NOMO-1 treated with dmso at 0.1 percent for 144 hours (cell line): ENCODE data around the gene VWA8.
"Not testable (repeated sequence)": the region's sequence is repeated elsewhere in the genome, so short reads cannot be mapped to it uniquely, and the experiment has no call there.

ENCODE experiments used
- DNase-seq: peaks from one replicate; lab custom pipeline; 2025; ENCODE audit not compliant: unreplicated experiment; lab: John Stamatoyannopoulos, UW

The VWA8 gene

GRCh38 chr13:41928323-41928722 is 32.6 kb downstream of the VWA8 start:
- DNase-seq = no peak

DNA sequence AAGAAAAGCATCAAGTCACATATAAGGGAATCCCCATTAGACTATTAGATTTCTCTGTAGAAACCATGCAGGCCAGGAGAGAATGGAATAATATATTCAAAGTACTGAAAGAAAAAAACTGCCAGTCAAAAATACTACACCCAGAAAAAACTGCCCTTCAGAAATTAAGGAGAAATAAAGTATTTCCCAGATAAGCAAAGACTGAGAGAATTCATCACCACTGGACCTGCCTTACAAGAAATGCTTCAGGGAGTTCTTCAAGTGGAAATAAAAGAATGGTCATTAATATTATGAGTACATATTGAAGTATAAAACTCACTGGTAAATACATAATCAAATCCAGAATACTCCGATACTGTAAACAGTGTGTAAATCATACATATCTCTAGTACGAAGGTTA is 35.9 kb downstream of the VWA8 start:
- DNase-seq = no peak

GRCh38 chr13:41922894-41923293 is 38.0 kb downstream of the VWA8 start:
- not testable (repeated sequence) for DNase-seq

GRCh38 chr13:41919741-41920487 is 41.0 kb downstream of the VWA8 start:
- no peak for DNase-seq

DNA sequence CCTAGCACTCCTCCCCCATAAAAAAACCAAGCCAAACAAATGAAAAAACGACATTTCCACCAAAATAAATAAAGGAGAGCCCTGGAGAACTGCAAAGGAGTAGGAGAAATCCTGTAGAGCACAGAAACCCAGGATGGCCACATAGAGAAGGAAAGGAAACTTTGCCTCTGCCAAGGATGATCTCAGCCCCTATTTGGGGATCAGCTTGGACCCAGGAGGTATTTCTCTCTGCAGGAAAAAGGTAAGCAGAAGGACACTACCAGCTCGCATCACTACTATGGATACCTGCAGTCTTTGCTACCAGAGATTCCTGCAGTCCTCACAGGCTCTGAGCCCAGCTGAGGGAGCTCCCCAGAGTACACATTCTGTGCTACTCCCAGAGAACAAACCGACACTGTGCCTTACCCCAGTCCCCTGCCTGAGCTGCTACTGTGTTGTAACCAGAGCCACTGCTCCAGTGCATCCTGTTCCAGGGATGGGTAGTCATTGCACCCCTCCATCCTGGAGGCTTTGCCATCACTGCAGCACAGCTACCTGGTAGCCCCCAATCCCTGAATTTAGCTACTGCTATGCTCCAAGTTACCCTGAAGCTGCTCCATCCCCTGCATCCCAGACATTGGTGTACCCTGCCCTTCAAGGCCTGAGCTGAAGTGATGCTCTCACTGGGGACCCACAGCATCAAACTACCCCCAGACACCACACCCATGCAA is 41.7 kb downstream of the VWA8 start:
- no peak for DNase-seq

- no peak for DNase-seq
Measured at GRCh38 chr13:41917641-41918040, 43.3 kb downstream of the VWA8 start.

DNA sequence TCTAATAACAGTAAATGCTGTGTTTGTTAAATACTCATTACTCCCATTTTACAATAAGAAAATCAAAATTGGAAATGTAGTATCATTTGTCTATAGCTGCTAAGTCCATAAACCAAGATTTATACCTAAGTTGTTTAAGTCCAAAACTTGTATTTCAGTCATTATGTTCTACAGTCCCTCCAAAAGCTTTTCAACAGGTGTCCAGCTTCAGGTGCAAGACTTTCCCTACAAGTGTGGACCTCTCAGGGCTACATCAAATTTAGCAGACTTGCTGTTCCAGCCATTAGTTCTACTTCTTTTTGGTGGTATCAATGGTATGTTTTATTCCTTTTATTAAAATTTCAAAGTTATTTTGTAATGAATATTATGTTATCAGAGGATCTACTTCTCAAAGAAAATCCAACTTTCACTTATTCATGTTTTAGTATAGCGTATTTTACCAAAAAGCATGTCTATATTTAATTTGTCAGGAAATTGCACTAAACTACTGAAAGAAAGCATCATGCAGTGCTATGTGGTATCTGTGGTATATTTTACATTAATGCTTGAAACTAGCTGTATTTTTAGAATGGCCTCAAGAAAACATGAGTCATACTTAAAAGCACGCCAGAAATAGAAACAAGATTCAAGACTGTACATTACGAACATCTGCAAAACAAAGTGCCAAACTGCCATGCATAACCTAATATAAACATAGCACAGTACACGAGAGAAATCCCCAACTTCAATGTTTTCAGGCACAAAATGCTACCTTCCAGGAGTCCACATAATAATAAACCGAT is 44.5 kb downstream of the VWA8 start:
- DNase-seq = peak; percentile 66

GRCh38 chr13:41915081-41915480 is 45.8 kb downstream of the VWA8 start:
- DNase-seq = no peak

GRCh38 chr13:41914552-41914951 is 46.4 kb downstream of the VWA8 start:
- DNase-seq = no peak

DNA sequence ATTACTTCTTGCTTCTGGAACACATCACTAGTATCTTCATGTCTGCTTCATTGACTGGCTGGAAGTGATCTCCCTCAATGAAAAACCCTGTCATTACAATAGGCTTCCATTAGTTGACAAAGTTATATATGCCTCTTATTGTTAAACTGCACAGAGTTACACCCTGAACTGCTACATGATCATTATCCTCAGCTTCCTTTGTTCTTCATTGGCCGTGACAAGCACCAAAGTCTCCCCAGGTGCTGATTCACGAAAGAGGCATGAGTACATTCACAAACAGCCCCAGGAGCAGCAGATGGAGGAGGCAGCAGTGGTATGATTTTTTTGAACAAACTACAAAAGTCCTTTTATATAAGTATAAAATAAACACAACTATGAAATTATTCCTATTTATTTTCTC is 51.4 kb downstream of the VWA8 start:
- DNase-seq = no peak

- DNase-seq = no peak
Measured at GRCh38 chr13:41905600-41906254, 55.2 kb downstream of the VWA8 start.

DNA sequence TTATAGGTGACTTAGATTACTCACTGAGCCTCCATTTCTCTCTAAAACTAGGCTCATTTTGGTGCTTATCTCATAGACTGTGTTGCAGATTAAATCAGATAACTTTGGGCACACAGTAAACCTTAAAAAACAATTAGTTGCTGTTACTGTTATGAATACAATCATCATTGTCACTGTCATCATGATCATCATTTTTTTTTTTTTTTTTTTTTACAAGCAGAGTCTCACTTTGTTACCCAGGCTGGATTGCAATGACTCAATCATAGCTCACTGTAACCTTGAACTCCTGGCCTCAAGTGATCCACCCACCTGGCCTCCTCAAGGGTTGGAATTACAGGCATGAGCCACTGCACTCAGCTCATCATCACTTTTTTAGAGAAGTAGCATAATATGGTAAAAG is 60.0 kb downstream of the VWA8 start:
- DNase-seq = no peak

GRCh38 chr13:41898411-41898810 is 62.5 kb downstream of the VWA8 start:
- not testable (repeated sequence) for DNase-seq

GRCh38 chr13:41897126-41897525 is 63.8 kb downstream of the VWA8 start:
- DNase-seq = no peak

GRCh38 chr13:41895478-41895877 is 65.4 kb downstream of the VWA8 start:
- no peak for DNase-seq

DNA sequence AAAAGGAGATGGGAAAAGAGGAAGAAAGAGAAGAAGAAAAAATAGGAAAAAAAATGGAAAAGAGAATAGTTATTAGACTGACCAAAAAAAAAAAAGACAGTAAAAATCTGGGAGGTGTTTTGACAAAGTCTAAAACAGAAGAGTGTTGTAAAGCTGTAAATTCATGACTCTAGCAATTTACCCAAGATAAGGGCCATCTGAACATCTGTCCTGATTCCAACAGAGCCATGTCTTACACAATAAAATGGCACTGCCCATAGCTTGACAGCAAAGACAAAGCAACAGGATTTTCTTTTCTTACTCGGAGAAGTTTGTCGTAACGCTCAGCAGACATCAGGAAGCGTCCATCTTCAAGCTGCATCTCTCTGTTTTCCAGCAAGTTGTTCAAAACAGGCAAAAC is 69.8 kb downstream of the VWA8 start:
- no peak for DNase-seq

DNA sequence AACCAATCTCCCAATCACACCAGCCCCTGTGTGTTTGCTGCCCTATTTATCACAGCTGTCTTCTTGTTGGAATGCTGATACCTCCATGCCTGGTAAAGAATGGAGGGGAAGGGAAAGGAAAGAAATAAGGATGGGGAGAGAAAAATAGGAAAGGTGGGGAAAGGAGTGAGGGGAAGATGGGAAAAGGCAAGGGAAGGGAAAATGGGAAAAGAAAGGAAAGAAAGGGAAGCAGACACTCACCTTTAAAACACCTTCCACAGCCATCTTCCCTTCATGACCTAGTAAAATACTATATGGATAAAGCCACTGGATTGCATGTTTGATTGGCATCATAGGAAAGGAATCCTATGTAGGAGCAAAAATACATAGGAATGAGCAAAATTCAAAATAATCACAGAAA is 77.8 kb downstream of the VWA8 start:
- no peak for DNase-seq

DNA sequence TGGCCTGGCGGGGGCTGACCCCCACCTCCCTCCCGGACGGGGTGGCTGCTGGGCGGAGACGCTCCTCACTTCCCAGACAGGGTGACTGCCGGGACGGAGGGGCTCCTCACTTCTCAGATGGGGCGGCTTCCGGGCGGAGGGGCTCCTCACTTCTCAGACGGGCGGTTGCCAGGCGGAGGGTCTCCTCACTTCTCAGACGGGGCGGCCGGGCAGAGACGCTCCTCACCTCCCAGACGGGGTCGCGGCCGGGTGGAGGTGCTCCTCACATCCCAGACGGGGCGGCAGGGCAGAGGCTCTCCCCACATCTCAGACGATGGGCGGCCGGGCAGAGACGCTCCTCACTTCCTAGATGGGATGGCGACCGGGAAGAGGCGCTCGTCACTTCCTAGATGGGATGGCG is 79.0 kb downstream of the VWA8 start:
- not testable (repeated sequence) for DNase-seq

- DNase-seq = no peak
Measured at GRCh38 chr13:41880966-41881365, 79.9 kb downstream of the VWA8 start.

- DNase-seq = peak; percentile 60
Measured at GRCh38 chr13:41864658-41865057, 96.3 kb downstream of the VWA8 start.

DNA sequence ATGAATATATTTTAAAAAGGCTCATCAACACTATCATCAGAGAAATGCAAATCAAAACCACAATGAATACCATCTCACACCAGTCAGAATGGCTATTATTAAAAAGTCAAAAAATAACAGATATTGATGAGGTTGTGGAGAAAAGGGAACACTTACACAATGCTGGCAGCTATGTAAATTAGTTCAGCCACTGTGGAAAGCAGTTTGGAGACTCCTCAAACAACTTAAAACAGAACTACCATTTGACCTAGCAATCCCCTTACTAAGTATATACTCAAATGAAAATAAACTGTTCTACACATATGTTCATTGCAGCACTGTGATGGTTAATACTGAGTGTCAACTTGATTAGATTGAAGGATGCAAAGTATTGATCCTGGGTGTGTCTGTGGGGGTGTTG is 98.2 kb downstream of the VWA8 start:
- DNase-seq = not testable (repeated sequence)
